ENCODE data around the gene ANKRD31.
"Not testable (repeated sequence)": the region's sequence is repeated elsewhere in the genome, so short reads cannot be mapped to it uniquely, and the experiment has no call there.

ANKRD31 gene

GRCh38 chr5:75130818-75131349 is 105.8 kb downstream of the ANKRD31 start:
- FAIRE-seq (no peak), DNase-seq (ENCODE audit: insufficient read length, low spot score) (no peak)
- TF ChIP-seq TAF1 (IDR thresholded peaks at IDR 0.05; ENCODE audit: low read depth, low read length), result no peak
- TF ChIP-seq POU2F2 (IDR thresholded peaks at IDR 0.05; ENCODE audit: low read depth, low read length), result no peak
- TF ChIP-seq SPI1 (IDR thresholded peaks at IDR 0.05; ENCODE audit: low read depth, low read length), result no peak
- TF ChIP-seq POLR2A (IDR thresholded peaks at IDR 0.05; ENCODE audit: low read depth, low read length), result no peak
- TF ChIP-seq PAX5 (IDR thresholded peaks at IDR 0.05; ENCODE audit: insufficient read depth, low read length, severe bottlenecking), result no peak

GRCh38 chr5:75116856-75117255 is 119.8 kb downstream of the ANKRD31 start:
- no peak for DNase-seq (ENCODE audit: insufficient read length, low spot score)
- TF ChIP-seq POLR2AphosphoS5 (IDR thresholded peaks at IDR 0.05; ENCODE audit: low read depth, low read length) (no peak), POU2F2 (IDR thresholded peaks at IDR 0.05; ENCODE audit: low read depth, low read length) (no peak), SPI1 (IDR thresholded peaks at IDR 0.05; ENCODE audit: low read depth, low read length) (no peak), TAF1 (IDR thresholded peaks at IDR 0.05; ENCODE audit: low read depth, low read length) (no peak)
- no peak for FAIRE-seq

- not testable (repeated sequence) for DNase-seq (ENCODE audit: insufficient read length, low spot score); FAIRE-seq
These were observed 122.4 kb downstream of the ANKRD31 start for GRCh38 chr5:75114311-75114710.

GRCh38 chr5:75113354-75114113 is 123.1 kb downstream of the ANKRD31 start:
- DNase-seq (ENCODE audit: insufficient read length, low spot score) (no peak), FAIRE-seq (no peak)
- TF ChIP-seq POLR2A (IDR thresholded peaks at IDR 0.05; ENCODE audit: low read depth, low read length), result no peak
- TF ChIP-seq SPI1 (IDR thresholded peaks at IDR 0.05; ENCODE audit: low read depth, low read length), result no peak
- no peak for TF ChIP-seq TAF1 (IDR thresholded peaks at IDR 0.05; ENCODE audit: low read depth, low read length)
- no peak for TF ChIP-seq POU2F2 (IDR thresholded peaks at IDR 0.05; ENCODE audit: low read depth, low read length)
- no peak for TF ChIP-seq PAX5 (IDR thresholded peaks at IDR 0.05; ENCODE audit: insufficient read depth, low read length, severe bottlenecking)
- TF ChIP-seq POLR2AphosphoS5 (IDR thresholded peaks at IDR 0.05; ENCODE audit: low read depth, low read length), result no peak

- DNase-seq (ENCODE audit: insufficient read length, low spot score), result no peak
- no peak for TF ChIP-seq PAX5 (IDR thresholded peaks at IDR 0.05; ENCODE audit: insufficient read depth, low read length, severe bottlenecking)
- no peak for TF ChIP-seq SPI1 (IDR thresholded peaks at IDR 0.05; ENCODE audit: low read depth, low read length)
- TF ChIP-seq POLR2AphosphoS5 (IDR thresholded peaks at IDR 0.05; ENCODE audit: low read depth, low read length), result no peak
- no peak for TF ChIP-seq POU2F2 (IDR thresholded peaks at IDR 0.05; ENCODE audit: low read depth, low read length)
- no peak for TF ChIP-seq POLR2A (IDR thresholded peaks at IDR 0.05; ENCODE audit: low read depth, low read length)
- no peak for TF ChIP-seq TAF1 (IDR thresholded peaks at IDR 0.05; ENCODE audit: low read depth, low read length)
- FAIRE-seq, result no peak
These were observed 127.6 kb downstream of the ANKRD31 start for GRCh38 chr5:75108931-75109596.

- DNase-seq (ENCODE audit: insufficient read length, low spot score) (no peak), FAIRE-seq (no peak)
- TF ChIP-seq POLR2A (IDR thresholded peaks at IDR 0.05; ENCODE audit: low read depth, low read length), result no peak
- TF ChIP-seq TAF1 (IDR thresholded peaks at IDR 0.05; ENCODE audit: low read depth, low read length), result no peak
- no peak for TF ChIP-seq PAX5 (IDR thresholded peaks at IDR 0.05; ENCODE audit: insufficient read depth, low read length, severe bottlenecking)
- TF ChIP-seq SPI1 (IDR thresholded peaks at IDR 0.05; ENCODE audit: low read depth, low read length), result no peak
- no peak for TF ChIP-seq POU2F2 (IDR thresholded peaks at IDR 0.05; ENCODE audit: low read depth, low read length)
- TF ChIP-seq POLR2AphosphoS5 (IDR thresholded peaks at IDR 0.05; ENCODE audit: low read depth, low read length), result no peak
These were observed 128.2 kb downstream of the ANKRD31 start for GRCh38 chr5:75108515-75108914.

- FAIRE-seq; DNase-seq (ENCODE audit: insufficient read length, low spot score): not testable (repeated sequence)
These were observed 140.7 kb downstream of the ANKRD31 start for GRCh38 chr5:75095956-75096355.

- FAIRE-seq (no peak), DNase-seq (ENCODE audit: insufficient read length, low spot score) (no peak)
- TF ChIP-seq POU2F2 (IDR thresholded peaks at IDR 0.05; ENCODE audit: low read depth, low read length), result no peak
These were observed 145.1 kb downstream of the ANKRD31 start for GRCh38 chr5:75091597-75091996.

- TF ChIP-seq TAF1 (IDR thresholded peaks at IDR 0.05; ENCODE audit: low read depth, low read length), result no peak
- no peak for TF ChIP-seq PAX5 (IDR thresholded peaks at IDR 0.05; ENCODE audit: insufficient read depth, low read length, severe bottlenecking)
- TF ChIP-seq POLR2AphosphoS5 (IDR thresholded peaks at IDR 0.05; ENCODE audit: low read depth, low read length), result no peak
- no peak for TF ChIP-seq POLR2A (IDR thresholded peaks at IDR 0.05; ENCODE audit: low read depth, low read length)
- TF ChIP-seq POU2F2 (IDR thresholded peaks at IDR 0.05; ENCODE audit: low read depth, low read length), result no peak
- TF ChIP-seq SPI1 (IDR thresholded peaks at IDR 0.05; ENCODE audit: low read depth, low read length), result no peak
- DNase-seq (ENCODE audit: insufficient read length, low spot score) (no peak), FAIRE-seq (no peak)
These were observed 147.0 kb downstream of the ANKRD31 start for GRCh38 chr5:75089662-75090061.

- DNase-seq (ENCODE audit: insufficient read length, low spot score) (no peak), FAIRE-seq (no peak)
- TF ChIP-seq TAF1 (IDR thresholded peaks at IDR 0.05; ENCODE audit: low read depth, low read length) (no peak), POU2F2 (IDR thresholded peaks at IDR 0.05; ENCODE audit: low read depth, low read length) (no peak), SPI1 (IDR thresholded peaks at IDR 0.05; ENCODE audit: low read depth, low read length) (no peak), POLR2AphosphoS5 (IDR thresholded peaks at IDR 0.05; ENCODE audit: low read depth, low read length) (no peak), POLR2A (IDR thresholded peaks at IDR 0.05; ENCODE audit: low read depth, low read length) (no peak), PAX5 (IDR thresholded peaks at IDR 0.05; ENCODE audit: insufficient read depth, low read length, severe bottlenecking) (no peak)
These were observed 147.5 kb downstream of the ANKRD31 start for GRCh38 chr5:75089137-75089536.

Measured in GM12891 (cell line).